Astrocyte of the cerebellum (primary cell): ENCODE results near the gene HSF5.

ENCODE experiments used
- DNase-seq: peaks from one replicate; pipeline ENCODE4 v3.0.0-alpha.2; 2011; ENCODE audit warnings: low read depth
- H3K4me3 ChIP-seq: 2 replicates; pipeline ENCODE4 v1.5.1; 2011; ENCODE audit warnings: mild to moderate bottlenecking, low read depth, low read length, moderate library complexity
- in situ Hi-C: cut with HindIII; loops from 2 replicates; pipeline ENCODE4 v1.10.0; 2017; ENCODE audit warnings: low sequenced_read_pairs
- TF ChIP-seq, protein P1 (sequence below): IDR thresholded peaks from 2 replicates; pipeline ENCODE4 v1.5.1; 2012; ENCODE audit warnings: low read length, low read depth, moderate library complexity, mild to moderate bottlenecking; ENCODE audit errors: missing control alignments

HSF5 gene

DNA sequence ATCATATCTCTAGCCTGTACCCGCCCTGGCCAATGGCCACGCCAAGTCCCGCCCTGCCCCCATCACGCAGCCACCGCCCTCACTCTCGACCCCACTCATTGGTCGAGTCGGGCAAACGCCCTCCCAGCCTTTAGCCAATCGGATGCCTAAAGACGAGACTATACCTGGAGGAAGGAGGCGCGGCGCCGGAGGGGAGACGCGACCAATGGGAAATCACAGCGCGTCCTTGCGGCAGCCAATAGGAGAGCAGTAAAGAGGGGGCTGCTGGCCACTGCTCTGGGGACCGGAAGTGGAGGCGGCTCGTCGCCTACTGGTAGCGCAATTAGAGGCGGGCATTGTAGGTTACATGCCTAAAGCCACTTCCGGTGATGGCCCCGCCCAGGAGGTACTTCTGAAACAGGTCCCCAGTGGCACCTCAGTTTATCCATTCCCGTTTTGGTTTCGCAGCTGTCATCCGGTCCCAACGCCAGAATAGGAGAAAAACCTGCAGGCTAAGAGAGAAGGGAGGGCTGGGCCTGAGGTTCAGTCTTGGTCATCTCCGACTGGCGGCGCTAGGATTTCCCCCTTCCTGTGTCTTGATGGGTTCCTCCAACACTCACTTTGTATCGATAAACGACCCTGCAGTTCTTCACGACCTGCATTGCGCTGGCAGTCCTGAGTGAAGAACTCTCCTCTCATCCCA lies 29.9 kb upstream of the HSF5 start:
- in situ Hi-C loops = no loop called here
- TF ChIP-seq, protein P1, sequence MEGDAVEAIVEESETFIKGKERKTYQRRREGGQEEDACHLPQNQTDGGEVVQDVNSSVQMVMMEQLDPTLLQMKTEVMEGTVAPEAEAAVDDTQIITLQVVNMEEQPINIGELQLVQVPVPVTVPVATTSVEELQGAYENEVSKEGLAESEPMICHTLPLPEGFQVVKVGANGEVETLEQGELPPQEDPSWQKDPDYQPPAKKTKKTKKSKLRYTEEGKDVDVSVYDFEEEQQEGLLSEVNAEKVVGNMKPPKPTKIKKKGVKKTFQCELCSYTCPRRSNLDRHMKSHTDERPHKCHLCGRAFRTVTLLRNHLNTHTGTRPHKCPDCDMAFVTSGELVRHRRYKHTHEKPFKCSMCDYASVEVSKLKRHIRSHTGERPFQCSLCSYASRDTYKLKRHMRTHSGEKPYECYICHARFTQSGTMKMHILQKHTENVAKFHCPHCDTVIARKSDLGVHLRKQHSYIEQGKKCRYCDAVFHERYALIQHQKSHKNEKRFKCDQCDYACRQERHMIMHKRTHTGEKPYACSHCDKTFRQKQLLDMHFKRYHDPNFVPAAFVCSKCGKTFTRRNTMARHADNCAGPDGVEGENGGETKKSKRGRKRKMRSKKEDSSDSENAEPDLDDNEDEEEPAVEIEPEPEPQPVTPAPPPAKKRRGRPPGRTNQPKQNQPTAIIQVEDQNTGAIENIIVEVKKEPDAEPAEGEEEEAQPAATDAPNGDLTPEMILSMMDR = no peak
- peak; percentile 99 for DNase-seq
- peak overlapping the region; percentile 81 for H3K4me3 ChIP-seq

DNA sequence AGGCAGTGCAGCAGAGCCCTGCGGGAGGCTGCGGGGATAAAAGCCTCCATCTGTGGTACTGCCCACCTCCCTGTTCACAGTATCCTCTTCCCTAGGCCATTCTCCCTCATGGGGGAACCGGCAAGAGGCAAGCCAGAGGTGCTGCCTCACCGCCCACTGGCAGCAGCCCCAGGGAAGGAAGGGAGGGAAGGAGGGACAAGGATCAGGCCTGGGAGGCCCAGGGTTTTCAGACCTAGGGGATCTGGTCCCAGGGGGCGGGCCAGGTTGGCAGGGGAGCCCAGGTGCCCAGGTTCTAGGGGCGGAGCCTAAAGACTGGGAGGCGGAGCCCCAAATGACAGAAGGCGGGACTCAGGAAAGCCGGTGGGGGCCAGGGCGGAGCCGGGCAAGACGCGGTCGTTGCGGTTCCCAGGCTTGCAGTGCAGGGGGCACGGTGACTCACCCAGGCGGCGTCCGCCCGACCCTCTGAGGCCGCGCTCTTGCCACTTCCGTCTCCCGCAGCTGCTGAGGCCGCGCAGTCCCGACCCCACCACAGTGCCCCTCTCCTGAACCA lies 29.2 kb upstream of the HSF5 start:
- DNase-seq = no peak
- TF ChIP-seq, protein P1 = no peak
- in situ Hi-C loops = no loop called here
- peak overlapping the region; percentile 81 for H3K4me3 ChIP-seq

DNA sequence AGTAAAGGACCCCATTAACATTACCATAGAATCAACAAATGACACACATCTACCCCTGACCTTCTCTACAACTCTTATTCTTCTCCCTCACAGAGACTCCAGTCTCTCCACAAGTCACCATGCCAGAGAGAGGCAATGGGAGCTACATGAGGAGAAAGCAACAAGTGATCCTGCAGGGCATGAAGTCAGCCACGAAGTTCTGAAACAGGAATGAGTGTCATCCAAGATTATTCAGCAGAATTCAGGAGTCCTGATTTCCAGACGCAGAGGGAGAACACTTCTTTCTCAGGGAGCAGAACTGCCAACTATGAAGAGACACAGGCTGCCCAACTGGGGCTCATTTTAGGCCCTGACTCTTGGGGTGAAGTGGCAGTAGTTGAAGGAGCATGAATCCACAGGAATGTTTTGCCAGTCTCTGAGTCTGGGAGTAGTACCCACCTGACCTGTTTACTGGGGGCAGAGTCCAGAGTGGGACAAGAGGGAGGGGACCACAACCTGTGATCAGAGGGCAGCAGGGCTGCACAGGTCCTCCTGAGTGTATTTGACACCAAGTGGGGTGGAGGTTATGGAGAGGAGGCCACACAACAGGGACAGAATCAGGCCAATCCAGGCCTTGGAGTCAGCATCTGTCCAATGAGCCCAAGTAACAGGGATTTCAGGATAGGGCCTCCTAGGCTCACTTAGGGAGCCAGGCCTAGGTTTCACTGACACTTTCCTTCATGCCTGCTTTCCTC lies 28.6 kb upstream of the HSF5 start:
- DNase-seq = no peak
- TF ChIP-seq, protein P1 = no peak
- H3K4me3 ChIP-seq = peak overlapping the region; percentile 81
- in situ Hi-C loops = no loop called here

DNA sequence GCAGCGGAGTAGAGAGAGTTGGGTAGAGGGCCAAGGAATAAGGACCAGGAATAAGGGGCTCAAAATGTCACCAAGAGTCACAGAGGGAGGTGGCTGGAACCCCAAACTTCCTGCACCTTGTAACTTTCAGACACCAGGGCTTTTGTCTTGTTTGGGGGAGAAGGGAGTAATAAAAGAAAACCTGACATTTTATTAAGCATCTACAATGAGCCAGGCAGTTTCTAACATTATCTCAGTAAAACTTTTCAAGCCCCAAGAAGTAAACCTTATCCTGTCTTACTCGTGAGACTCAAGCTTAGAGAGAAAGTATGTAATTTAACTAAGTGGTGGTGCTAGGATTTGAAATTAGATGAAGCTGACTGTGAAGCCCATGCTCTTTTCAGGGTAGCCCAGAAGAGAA lies 27.1 kb upstream of the HSF5 start:
- peak overlapping the region; percentile 75 for H3K4me3 ChIP-seq
- no peak for DNase-seq
- in situ Hi-C loops = no loop called here
- TF ChIP-seq, protein P1 = no peak

DNA sequence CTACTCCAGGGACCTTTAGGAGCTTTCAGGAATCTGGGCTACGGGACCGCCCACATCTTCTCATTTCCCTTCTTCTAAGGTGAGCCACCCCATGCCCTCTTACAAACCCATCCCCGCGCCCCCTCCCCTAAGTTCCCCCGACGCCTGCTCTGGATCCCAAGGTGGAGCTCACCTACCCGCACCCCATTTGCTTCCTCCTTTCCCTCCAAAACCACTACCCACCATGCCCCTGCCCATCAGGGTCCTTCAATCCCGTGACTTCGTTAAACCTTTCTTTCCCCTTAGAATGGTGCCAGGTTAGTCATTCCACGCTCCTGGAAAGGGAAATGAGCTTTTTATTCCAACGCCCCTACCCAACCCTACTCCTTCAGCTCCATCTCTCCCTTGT lies 26.6 kb upstream of the HSF5 start:
- in situ Hi-C loops = no loop called here

More for the DNA sequence above, 26.6 kb upstream of the HSF5 start:
- TF ChIP-seq, protein P1 = no peak
- H3K4me3 ChIP-seq = peak overlapping the region; percentile 75
- DNase-seq = no peak
